Pons (tissue), 1 donor: ENCODE data around the gene SORCS2.

ENCODE experiments used
- DNase-seq: peaks from one replicate; pipeline ENCODE4 v3.0.0-alpha.2; 2016; ENCODE audit warnings: low spot score

The SORCS2 gene

GRCh38 chr4:7270121-7270520 is 77.8 kb downstream of the SORCS2 start:
- DNase-seq = no peak

GRCh38 chr4:7272404-7272803 is 80.1 kb downstream of the SORCS2 start:
- no peak for DNase-seq

GRCh38 chr4:7273738-7274297 is 81.5 kb downstream of the SORCS2 start:
- no peak for DNase-seq

- no peak for DNase-seq
Measured at GRCh38 chr4:7275067-7275466, 82.7 kb downstream of the SORCS2 start.

- no peak for DNase-seq
Measured at GRCh38 chr4:7275490-7276154, 83.3 kb downstream of the SORCS2 start.

GRCh38 chr4:7276515-7276914 is 84.2 kb downstream of the SORCS2 start:
- DNase-seq = no peak

GRCh38 chr4:7278071-7278765 is 85.9 kb downstream of the SORCS2 start:
- no peak for DNase-seq

- no peak for DNase-seq
Measured at GRCh38 chr4:7278981-7279380, 86.6 kb downstream of the SORCS2 start.

GRCh38 chr4:7279902-7280301 is 87.6 kb downstream of the SORCS2 start:
- no peak for DNase-seq

- no peak for DNase-seq
Measured at GRCh38 chr4:7280926-7281690, 88.8 kb downstream of the SORCS2 start.

GRCh38 chr4:7281691-7282665 is 89.6 kb downstream of the SORCS2 start:
- no peak for DNase-seq

- DNase-seq = no peak
Measured at GRCh38 chr4:7282786-7283440, 90.6 kb downstream of the SORCS2 start.

- peak; percentile 37 for DNase-seq
Measured at GRCh38 chr4:7285244-7286094, 93.1 kb downstream of the SORCS2 start.

- no peak for DNase-seq
Measured at GRCh38 chr4:7286170-7286569, 93.8 kb downstream of the SORCS2 start.

- no peak for DNase-seq
Measured at GRCh38 chr4:7286798-7287197, 94.5 kb downstream of the SORCS2 start.

- DNase-seq = no peak
Measured at GRCh38 chr4:7287274-7287917, 95.1 kb downstream of the SORCS2 start.

- no peak for DNase-seq
Measured at GRCh38 chr4:7287918-7288280, 95.6 kb downstream of the SORCS2 start.

GRCh38 chr4:7288751-7289523 is 96.6 kb downstream of the SORCS2 start:
- DNase-seq = no peak

- DNase-seq = no peak
Measured at GRCh38 chr4:7289589-7289988, 97.3 kb downstream of the SORCS2 start.
